Measurements from ENCODE around the gene HSPB3.

GRCh38 chr5:54450542-54450941 is 5.0 kb upstream of the HSPB3 start:
- no peak for TF ChIP-seq CTCF (conservative IDR thresholded peaks at IDR 0.05; ENCODE audit: low read depth, low read length)
- TF ChIP-seq EZH2phosphoT487 (IDR thresholded peaks at IDR 0.05; ENCODE audit: borderline replicate concordance, low read length), result no peak
